Neuronal stem cell (in vitro differentiated cells): ENCODE measurements around the gene RCAN1.

Experiments used
- DNase-seq: peaks from one replicate; pipeline ENCODE4 v3.0.0-alpha.2; 2013; ENCODE audit warnings: low spot score
- H2AFZ ChIP-seq: one replicate; pipeline ENCODE4 v1.6.1; 2013; ENCODE audit warnings: mild to moderate bottlenecking, low read length, inconsistent platforms
- H2AK5ac ChIP-seq: 2 replicates; pipeline ENCODE4 v1.6.1; 2013; ENCODE audit warnings: low read depth, mild to moderate bottlenecking, inconsistent platforms, low read length, moderate library complexity, mixed read lengths
- H2BK120ac ChIP-seq: 2 replicates; pipeline ENCODE4 v1.6.1; 2013; ENCODE audit warnings: low read depth, mild to moderate bottlenecking, inconsistent platforms, low read length, moderate library complexity, mixed read lengths
- H2BK12ac ChIP-seq: one replicate; pipeline ENCODE4 v1.6.1; 2013; ENCODE audit warnings: low read length, inconsistent platforms
- H2BK15ac ChIP-seq: 2 replicates; pipeline ENCODE4 v1.6.1; 2013; ENCODE audit warnings: mild to moderate bottlenecking, low read length, inconsistent platforms, mixed read lengths
- H2BK5ac ChIP-seq: one replicate; pipeline ENCODE4 v1.6.1; 2013; ENCODE audit warnings: inconsistent platforms, mild to moderate bottlenecking, low read length, moderate library complexity
- H3K14ac ChIP-seq: one replicate; pipeline ENCODE4 v1.6.1; 2013; ENCODE audit warnings: low read length, inconsistent platforms
- H3K18ac ChIP-seq: 2 replicates; pipeline ENCODE4 v1.6.1; 2013; ENCODE audit warnings: low read length, inconsistent platforms
- H3K23ac ChIP-seq: 2 replicates; pipeline ENCODE4 v1.6.1; 2013; ENCODE audit warnings: low read depth, mild to moderate bottlenecking, mixed read lengths, low read length, inconsistent platforms; ENCODE audit not compliant: poor library complexity
- H3K27ac ChIP-seq: replicated peaks from 3 replicates; pipeline ENCODE4 v1.5.1; 2013; ENCODE audit warnings: low read length, inconsistent platforms
- H3K27me3 ChIP-seq, 3 experiments: 2 replicates each; pipeline ENCODE4 v1.6.1; 2013; ENCODE audit warnings: low read length in 3 of 3, mild to moderate bottlenecking in 2 of 3, inconsistent platforms in 1 of 3, low read depth in 1 of 3, mixed read lengths in 1 of 3, moderate library complexity in 1 of 3; ENCODE audit not compliant: control insufficient read depth in 3 of 3, insufficient read depth in 3 of 3
- H3K36me3 ChIP-seq, 2 donors: replicated peaks in 1 of 2; 2 replicates each; pipeline ENCODE4 v1.6.1; 2013; ENCODE audit warnings: low read length in 2 of 2; ENCODE audit not compliant: control insufficient read depth in 2 of 2, insufficient read depth in 2 of 2
- H3K4ac ChIP-seq: 2 replicates; pipeline ENCODE4 v1.6.1; 2013; ENCODE audit warnings: inconsistent platforms, mild to moderate bottlenecking, low read length, moderate library complexity
- H3K4me1 ChIP-seq, 2 donors: 1 replicate in 1 of 2; 2 replicates in 1 of 2; pipeline ENCODE4 v1.6.1; 2013; ENCODE audit warnings: low read length in 2 of 2, low read depth in 1 of 2; ENCODE audit not compliant: control insufficient read depth in 2 of 2, insufficient read depth in 1 of 2
- H3K4me2 ChIP-seq: one replicate; pipeline ENCODE4 v1.6.1; 2013; ENCODE audit warnings: mild to moderate bottlenecking, low read length, inconsistent platforms; ENCODE audit not compliant: insufficient read depth, poor library complexity, severe bottlenecking
- H3K4me3 ChIP-seq, 2 donors: 2 replicates each; pipeline ENCODE4 v1.5.1; 2013; ENCODE audit warnings: low read length in 2 of 2, mild to moderate bottlenecking in 2 of 2, inconsistent platforms in 1 of 2, moderate library complexity in 1 of 2
- H3K79me1 ChIP-seq: one replicate; pipeline ENCODE4 v1.6.1; 2013; ENCODE audit warnings: low read depth, mild to moderate bottlenecking, inconsistent platforms, low read length, moderate library complexity
- H3K9ac ChIP-seq: one replicate; pipeline ENCODE4 v1.6.1; 2013; ENCODE audit warnings: mild to moderate bottlenecking, low read depth, low read length, inconsistent platforms; ENCODE audit not compliant: poor library complexity
- H3K9me3 ChIP-seq, 2 donors: replicated peaks in 1 of 2; 2 replicates each; pipeline versions ENCODE3 to v1.6.1; 2013; ENCODE audit warnings: low read length in 2 of 2, mild to moderate bottlenecking in 2 of 2, inconsistent platforms in 1 of 2, low read depth in 1 of 2, mixed read lengths in 1 of 2, moderate library complexity in 1 of 2; ENCODE audit not compliant: control insufficient read depth in 2 of 2, insufficient read depth in 1 of 2
- H4K8ac ChIP-seq: one replicate; pipeline ENCODE4 v1.6.1; 2013; ENCODE audit warnings: low read depth, mild to moderate bottlenecking, inconsistent platforms, low read length, moderate library complexity
- H4K91ac ChIP-seq: one replicate; pipeline ENCODE4 v1.6.1; 2013; ENCODE audit warnings: low read length, low read depth, mild to moderate bottlenecking, inconsistent platforms; ENCODE audit not compliant: poor library complexity
- WGBS, 2 donors: extraction: QIAGEN DNeasy Blood & Tissue Kit; methylation state at CpG; one replicate each; pipeline ENCODE4 v1.1.7; 2013; ENCODE audit warnings: missing lambda C conversion rate in 2 of 2, mixed read lengths in 1 of 2; ENCODE audit not compliant: insufficient read length in 2 of 2, insufficient replicate concordance in 1 of 2; ENCODE audit errors: extremely low coverage in 2 of 2; 5-methylcytosine and 5-hydroxymethylcytosine counted together

Gene RCAN1

GRCh38 chr21:34644825-34645224 lies 29.9 kb upstream of the RCAN1 start:
- no peak overlapping the region for H2BK5ac ChIP-seq
- no CpG with 5 or more reads among the region's 4 CpGs for WGBS, 2 donors
- no peak overlapping the region for H4K8ac ChIP-seq
- H3K36me3 ChIP-seq = no peaks in the 10 kb centered on the region
- no peak overlapping the region for H3K4ac ChIP-seq
- no peak overlapping the region for H2AK5ac ChIP-seq
- no peak overlapping the region for H3K4me3 ChIP-seq
- H3K9ac ChIP-seq = no peak overlapping the region
- H3K23ac ChIP-seq = no peak overlapping the region
- H2BK120ac ChIP-seq = no peak overlapping the region
- H2BK12ac ChIP-seq = no peak overlapping the region
- H3K18ac ChIP-seq = no peak overlapping the region
- H3K27me3 ChIP-seq = no peaks in the 10 kb centered on the region
- H3K27ac ChIP-seq = no peak overlapping the region
- H3K9me3 ChIP-seq = no peaks in the 10 kb centered on the region
- H2BK15ac ChIP-seq = no peak overlapping the region
- H3K14ac ChIP-seq = no peak overlapping the region
- peaks cover 0 to 3% of the 10 kb centered on the region in 2 donors for H3K4me1 ChIP-seq
- H3K4me2 ChIP-seq = no peak overlapping the region
- DNase-seq = no peak
- no peak overlapping the region for H2AFZ ChIP-seq
- H3K79me1 ChIP-seq = no peaks in the 10 kb centered on the region
- no peak overlapping the region for H4K91ac ChIP-seq

DNA sequence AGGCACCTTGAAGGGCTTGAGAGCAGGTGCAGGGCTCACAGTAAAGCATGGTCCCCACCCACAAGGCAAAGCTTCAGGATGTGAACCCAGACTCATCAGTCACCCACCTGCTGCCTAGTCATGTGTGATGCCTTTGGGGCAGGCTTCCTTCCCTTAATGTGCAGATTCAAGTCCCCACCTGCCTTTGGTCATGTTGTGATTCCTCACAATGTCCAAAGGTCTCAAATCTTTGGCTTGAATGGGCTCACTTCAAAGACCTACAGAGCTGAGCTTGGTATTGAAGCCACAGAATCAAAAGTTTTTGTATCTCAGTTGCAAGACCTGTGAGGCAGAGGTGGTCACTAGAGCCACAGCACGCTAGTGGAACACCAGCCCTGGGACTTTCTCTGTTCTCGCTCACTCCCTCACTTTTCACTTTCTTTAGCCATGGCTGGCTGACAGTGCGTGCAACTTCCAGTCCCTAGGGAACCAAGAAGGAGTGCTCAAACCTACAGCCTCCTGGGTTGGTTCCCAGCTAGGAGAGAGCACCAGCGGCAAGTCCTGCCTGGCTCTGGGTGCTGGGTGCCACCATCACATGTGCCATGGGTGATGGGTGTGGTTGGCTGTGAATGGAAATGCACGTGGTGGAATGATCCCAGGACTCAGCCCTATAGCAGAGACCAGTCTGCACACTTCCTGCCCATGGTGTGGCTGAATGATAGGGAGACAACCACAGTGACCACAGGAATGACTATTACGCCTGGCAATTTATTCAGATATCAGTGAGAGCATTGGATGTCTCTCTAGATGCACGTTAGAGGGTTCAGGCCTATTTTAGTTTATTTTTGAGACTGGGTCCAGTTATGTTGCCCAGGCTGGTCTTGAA lies 27.5 kb upstream of the RCAN1 start:
- H3K23ac ChIP-seq = no peak overlapping the region
- no peak overlapping the region for H2AK5ac ChIP-seq
- no peaks in the 10 kb centered on the region for H3K79me1 ChIP-seq
- H2AFZ ChIP-seq = no peak overlapping the region
- H3K27ac ChIP-seq = no peak overlapping the region
- H3K4ac ChIP-seq = no peak overlapping the region
- no peaks in the 10 kb centered on the region for H3K27me3 ChIP-seq
- no peak overlapping the region for H2BK15ac ChIP-seq
- no peaks in the 10 kb centered on the region for H3K9me3 ChIP-seq
- H2BK120ac ChIP-seq = no peak overlapping the region
- H3K4me2 ChIP-seq = no peak overlapping the region
- H4K91ac ChIP-seq = no peak overlapping the region
- H3K4me3 ChIP-seq = no peak overlapping the region
- no peaks in the 10 kb centered on the region for H3K36me3 ChIP-seq
- no peak overlapping the region for H3K14ac ChIP-seq
- H3K9ac ChIP-seq = no peak overlapping the region
- no CpG with 5 or more reads among the region's 7 CpGs for WGBS, 2 donors
- no peak overlapping the region for H3K18ac ChIP-seq
- H4K8ac ChIP-seq = no peak overlapping the region
- peaks cover 0 to 1% of the 10 kb centered on the region in 2 donors for H3K4me1 ChIP-seq
- DNase-seq = no peak
- no peak overlapping the region for H2BK5ac ChIP-seq
- no peak overlapping the region for H2BK12ac ChIP-seq

DNA sequence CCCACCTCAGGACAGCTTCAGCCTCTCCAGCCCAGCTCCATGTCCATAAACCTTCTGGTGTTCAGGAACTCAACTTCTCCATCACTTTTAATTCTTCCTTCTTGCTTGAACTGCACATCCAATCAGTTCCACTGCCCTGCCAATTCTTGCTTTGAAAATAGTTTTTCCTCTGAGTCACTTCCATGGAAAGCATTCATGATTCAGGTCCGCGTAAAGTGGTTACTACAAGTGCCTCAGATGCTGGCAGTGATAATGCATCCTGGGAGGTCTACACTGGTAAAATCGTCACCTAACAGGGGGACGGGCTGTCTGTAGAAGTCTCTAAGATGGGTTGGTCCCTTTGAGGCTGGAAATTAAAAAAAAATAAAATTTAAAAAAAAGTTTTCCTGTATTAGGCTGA lies 25.9 kb upstream of the RCAN1 start:
- no peak overlapping the region for H4K91ac ChIP-seq

GRCh38 chr21:34639882-34640788 lies 25.2 kb upstream of the RCAN1 start:
- no peaks in the 10 kb centered on the region for H3K9me3 ChIP-seq
- no peak for DNase-seq
- no peak overlapping the region for H3K9ac ChIP-seq
- no peak overlapping the region for H2BK12ac ChIP-seq
- H3K36me3 ChIP-seq = no peaks in the 10 kb centered on the region
- no peak overlapping the region for H2BK15ac ChIP-seq
- H3K4me3 ChIP-seq = no peak overlapping the region
- no peak overlapping the region for H4K8ac ChIP-seq
- H2AK5ac ChIP-seq = no peak overlapping the region
- no peak overlapping the region for H3K18ac ChIP-seq
- no peak overlapping the region for H3K14ac ChIP-seq
- no peak overlapping the region for H2AFZ ChIP-seq
- WGBS, 2 donors = no CpG with 5 or more reads among the region's 9 CpGs
- no peak overlapping the region for H2BK120ac ChIP-seq
- no peak overlapping the region for H3K27ac ChIP-seq
- no peak overlapping the region for H3K23ac ChIP-seq
- H3K79me1 ChIP-seq = peaks cover 2% of the 10 kb centered on the region
- H2BK5ac ChIP-seq = no peak overlapping the region
- no peak overlapping the region for H3K4ac ChIP-seq
- no peak overlapping the region for H3K4me2 ChIP-seq
- H3K4me1 ChIP-seq = no peaks in the 10 kb centered on the region
- H4K91ac ChIP-seq = no peak overlapping the region
- no peaks in the 10 kb centered on the region for H3K27me3 ChIP-seq

More for the DNA sequence above, 25.9 kb upstream of the RCAN1 start:
- DNase-seq = no peak
- H3K18ac ChIP-seq = no peak overlapping the region
- no peak overlapping the region for H4K8ac ChIP-seq
- no peak overlapping the region for H2AK5ac ChIP-seq
- no peak overlapping the region for H3K27ac ChIP-seq
- no peaks in the 10 kb centered on the region for H3K79me1 ChIP-seq
- no peak overlapping the region for H3K23ac ChIP-seq
- no peaks in the 10 kb centered on the region for H3K36me3 ChIP-seq
- no peak overlapping the region for H2BK12ac ChIP-seq
- H3K4me3 ChIP-seq = no peak overlapping the region
- no peak overlapping the region for H3K14ac ChIP-seq
- no peak overlapping the region for H2BK120ac ChIP-seq
- H3K9me3 ChIP-seq = no peaks in the 10 kb centered on the region
- H3K4me2 ChIP-seq = no peak overlapping the region
- no peak overlapping the region for H2BK15ac ChIP-seq
- H3K27me3 ChIP-seq = no peaks in the 10 kb centered on the region
- no peak overlapping the region for H3K9ac ChIP-seq
- WGBS, 2 donors = no CpG with 5 or more reads among the region's 4 CpGs
- H3K4ac ChIP-seq = no peak overlapping the region
- no peak overlapping the region for H2BK5ac ChIP-seq
- H2AFZ ChIP-seq = no peak overlapping the region
- no peaks in the 10 kb centered on the region for H3K4me1 ChIP-seq
